VCaP (cell line): ENCODE results near the gene SLC44A3.

Experiments used
- H3K27ac ChIP-seq: fragments of 450-650 bp; 2 replicates; pipeline ENCODE4 v1.5.1; 2017
- TF ChIP-seq, protein P1 (sequence below): fragments of 450-650 bp; conservative IDR thresholded peaks from 2 replicates; pipeline ENCODE4 v1.5.1; 2017; ENCODE audit warnings: mild to moderate bottlenecking, moderate library complexity

SLC44A3 gene

DNA sequence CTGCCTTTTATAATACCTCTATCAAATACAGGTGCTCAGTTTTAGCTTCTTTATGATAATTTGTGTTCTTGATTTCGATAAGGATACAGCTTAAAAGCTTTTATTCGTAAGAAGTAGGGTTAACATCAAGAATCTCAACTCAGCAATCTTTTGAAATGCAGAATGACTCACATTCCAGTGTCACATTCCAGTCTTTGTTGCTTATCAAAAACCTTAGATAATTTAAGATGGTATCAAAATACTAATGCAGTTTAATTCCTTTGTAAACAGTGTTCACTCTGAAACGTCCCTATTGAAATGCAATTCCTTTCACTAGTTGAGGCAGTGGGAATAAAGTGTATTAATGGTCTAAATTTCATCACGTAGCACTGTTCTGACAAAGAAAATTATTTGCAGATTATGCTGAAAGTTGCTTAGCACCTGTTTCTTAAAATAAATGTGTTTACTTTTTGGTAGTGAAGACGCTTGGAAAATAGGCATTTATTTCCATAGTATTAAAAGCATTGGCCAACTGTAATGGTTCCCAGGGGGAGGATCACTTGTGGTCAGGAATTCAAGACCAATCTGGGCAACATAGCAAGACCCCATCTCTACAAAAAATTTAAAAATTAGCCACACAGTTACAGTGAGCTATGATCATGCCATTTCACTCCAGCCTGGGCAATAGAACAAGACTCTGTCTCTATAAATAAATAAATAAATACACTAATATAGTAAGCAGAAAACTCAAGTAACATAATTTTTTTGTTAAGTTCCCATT lies 116.9 kb downstream of the SLC44A3 start:
- TF ChIP-seq, protein P1, sequence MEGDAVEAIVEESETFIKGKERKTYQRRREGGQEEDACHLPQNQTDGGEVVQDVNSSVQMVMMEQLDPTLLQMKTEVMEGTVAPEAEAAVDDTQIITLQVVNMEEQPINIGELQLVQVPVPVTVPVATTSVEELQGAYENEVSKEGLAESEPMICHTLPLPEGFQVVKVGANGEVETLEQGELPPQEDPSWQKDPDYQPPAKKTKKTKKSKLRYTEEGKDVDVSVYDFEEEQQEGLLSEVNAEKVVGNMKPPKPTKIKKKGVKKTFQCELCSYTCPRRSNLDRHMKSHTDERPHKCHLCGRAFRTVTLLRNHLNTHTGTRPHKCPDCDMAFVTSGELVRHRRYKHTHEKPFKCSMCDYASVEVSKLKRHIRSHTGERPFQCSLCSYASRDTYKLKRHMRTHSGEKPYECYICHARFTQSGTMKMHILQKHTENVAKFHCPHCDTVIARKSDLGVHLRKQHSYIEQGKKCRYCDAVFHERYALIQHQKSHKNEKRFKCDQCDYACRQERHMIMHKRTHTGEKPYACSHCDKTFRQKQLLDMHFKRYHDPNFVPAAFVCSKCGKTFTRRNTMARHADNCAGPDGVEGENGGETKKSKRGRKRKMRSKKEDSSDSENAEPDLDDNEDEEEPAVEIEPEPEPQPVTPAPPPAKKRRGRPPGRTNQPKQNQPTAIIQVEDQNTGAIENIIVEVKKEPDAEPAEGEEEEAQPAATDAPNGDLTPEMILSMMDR: no peak
- H3K27ac ChIP-seq: no peak overlapping the region

- TF ChIP-seq, protein P1: no peak
- no peak overlapping the region for H3K27ac ChIP-seq
These were observed 117.7 kb downstream of the SLC44A3 start for GRCh38 chr1:94937820-94938219.

- TF ChIP-seq, protein P1: no peak
- no peak overlapping the region for H3K27ac ChIP-seq
These were observed 120.6 kb downstream of the SLC44A3 start for GRCh38 chr1:94940738-94941137.

GRCh38 chr1:94941480-94941879 lies 121.3 kb downstream of the SLC44A3 start:
- H3K27ac ChIP-seq: peak overlapping the region; percentile 38

GRCh38 chr1:94942171-94943128 lies 122.3 kb downstream of the SLC44A3 start:
- TF ChIP-seq, protein P1: no peak
- H3K27ac ChIP-seq: peak overlapping the region; percentile 38
